GM19238 (cell line): ENCODE data around the gene TMEM270.
"Not testable (repeated sequence)": the region's sequence is repeated elsewhere in the genome, so short reads cannot be mapped to it uniquely, and the experiment has no call there.

Experiments
- DNase-seq: peaks from one replicate; pipeline ENCODE4 v3.0.0; 2011; ENCODE audit warnings: low spot score; ENCODE audit not compliant: insufficient read length

The TMEM270 gene

DNA sequence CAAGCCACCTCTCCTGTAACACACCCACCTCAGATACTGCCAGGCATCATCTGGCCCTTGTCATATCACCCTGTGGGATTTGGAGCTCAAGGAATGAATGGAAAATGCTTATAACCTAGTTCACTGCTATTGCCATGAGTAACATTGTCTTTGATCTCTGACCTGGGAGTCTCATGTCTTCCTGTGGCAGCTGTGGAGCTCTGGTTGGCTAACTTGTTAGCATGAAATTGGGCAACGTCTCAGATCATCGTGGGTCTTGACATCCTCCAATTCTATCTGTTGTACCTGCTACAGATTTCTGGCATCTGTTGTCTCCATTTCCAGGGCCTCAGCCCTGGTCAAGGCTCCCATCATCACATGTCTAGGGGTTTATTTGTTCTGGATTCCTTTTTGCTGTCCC, 2.2 kb upstream of the TMEM270 start:
- DNase-seq, result no peak

DNA sequence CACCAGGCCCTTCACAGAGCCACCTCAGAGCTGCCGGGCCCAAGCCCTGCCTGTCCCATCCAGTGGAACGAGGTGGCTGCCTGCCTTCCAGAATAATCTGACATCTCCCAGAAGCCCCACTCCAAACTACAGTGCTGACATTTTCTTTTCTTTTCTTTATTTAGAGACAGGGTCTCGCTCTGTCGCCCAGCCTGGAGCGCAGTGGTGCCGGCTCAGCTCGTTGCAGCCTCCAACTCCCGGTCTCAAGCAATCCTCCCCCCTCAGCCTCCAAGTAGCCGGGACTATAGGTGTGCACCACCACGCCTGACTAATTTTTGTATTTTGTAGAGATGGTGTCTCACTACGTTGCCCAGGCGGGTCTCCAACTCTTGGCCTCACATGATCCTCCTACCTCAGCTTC, 346 bp downstream of the TMEM270 start:
- no peak for DNase-seq

DNA sequence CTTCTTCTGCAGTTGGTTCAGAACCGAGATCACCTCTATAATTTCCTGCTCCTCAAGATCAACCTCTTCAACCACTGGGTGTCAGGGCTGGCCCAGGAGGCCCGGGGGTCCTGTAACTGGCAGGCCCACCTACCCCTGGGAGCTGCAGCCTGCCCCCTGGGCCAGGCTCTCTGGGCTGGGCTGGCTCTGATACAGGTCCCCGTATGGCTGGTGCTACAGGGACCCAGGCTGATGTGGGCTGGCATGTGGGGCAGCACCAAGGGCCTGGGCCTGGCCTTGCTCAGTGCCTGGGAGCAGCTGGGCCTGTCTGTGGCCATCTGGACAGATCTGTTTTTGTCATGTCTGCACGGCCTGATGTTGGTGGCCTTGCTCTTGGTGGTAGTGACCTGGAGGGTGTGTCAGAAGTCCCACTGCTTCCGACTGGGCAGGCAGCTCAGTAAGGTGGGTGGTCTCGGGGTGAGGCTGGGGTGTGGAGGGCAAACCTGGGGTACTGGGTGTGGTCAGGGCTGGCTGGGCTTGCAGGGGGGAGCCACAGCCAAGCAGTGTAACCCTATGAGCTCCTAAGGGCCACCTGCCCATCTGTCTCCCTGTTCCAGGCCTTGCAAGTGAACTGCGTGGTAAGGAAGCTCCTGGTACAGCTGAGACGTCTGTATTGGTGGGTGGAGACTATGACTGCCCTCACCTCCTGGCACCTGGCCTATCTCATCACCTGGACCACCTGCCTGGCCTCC, 4.2 kb downstream of the TMEM270 start:
- DNase-seq, result no peak

GRCh38 chr7:73865738-73866445, 4.9 kb downstream of the TMEM270 start:
- DNase-seq, result no peak

GRCh38 chr7:73866446-73866767, 5.4 kb downstream of the TMEM270 start:
- no peak for DNase-seq

DNA sequence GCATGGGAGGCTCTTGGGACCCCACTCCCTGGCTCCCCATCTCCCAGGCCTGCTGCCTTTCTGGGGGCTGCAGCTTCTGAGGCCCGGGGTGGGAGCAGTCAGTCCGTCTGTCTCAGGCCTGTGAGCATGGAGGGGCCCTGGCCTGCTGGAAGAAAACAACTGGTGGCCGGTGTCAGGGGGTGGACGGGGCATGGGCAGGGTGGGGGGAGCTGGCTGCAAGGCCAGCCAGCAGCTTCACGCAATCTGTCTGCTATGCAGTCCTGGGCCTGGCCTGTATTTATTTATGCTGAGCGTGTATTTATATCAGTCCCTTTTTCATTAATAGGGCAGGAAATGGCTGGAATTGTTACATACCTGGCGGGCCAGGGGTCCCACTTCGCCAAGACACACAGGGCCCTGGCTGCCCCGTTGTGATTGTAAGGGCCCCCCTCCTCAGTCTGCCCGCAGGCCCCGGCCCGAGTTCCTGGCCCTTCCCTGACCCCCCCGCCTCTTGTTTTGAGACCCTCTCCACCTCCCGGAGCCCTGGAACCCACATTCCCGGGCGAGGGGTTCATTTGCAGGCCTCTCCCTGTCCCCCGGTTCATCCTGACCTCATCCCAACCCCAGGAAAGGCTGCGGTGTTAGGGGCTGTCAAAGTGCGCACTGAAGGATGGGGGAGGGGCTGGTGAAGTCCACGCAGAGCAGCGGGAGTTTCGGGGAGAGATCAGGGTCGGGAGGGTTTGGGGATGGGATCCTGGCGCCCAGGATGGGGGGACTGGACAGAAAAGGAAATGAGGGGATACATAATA, 8.2 kb downstream of the TMEM270 start:
- no peak for DNase-seq

- no peak for DNase-seq
Measured at GRCh38 chr7:73870041-73870492, 9.1 kb downstream of the TMEM270 start.

DNA sequence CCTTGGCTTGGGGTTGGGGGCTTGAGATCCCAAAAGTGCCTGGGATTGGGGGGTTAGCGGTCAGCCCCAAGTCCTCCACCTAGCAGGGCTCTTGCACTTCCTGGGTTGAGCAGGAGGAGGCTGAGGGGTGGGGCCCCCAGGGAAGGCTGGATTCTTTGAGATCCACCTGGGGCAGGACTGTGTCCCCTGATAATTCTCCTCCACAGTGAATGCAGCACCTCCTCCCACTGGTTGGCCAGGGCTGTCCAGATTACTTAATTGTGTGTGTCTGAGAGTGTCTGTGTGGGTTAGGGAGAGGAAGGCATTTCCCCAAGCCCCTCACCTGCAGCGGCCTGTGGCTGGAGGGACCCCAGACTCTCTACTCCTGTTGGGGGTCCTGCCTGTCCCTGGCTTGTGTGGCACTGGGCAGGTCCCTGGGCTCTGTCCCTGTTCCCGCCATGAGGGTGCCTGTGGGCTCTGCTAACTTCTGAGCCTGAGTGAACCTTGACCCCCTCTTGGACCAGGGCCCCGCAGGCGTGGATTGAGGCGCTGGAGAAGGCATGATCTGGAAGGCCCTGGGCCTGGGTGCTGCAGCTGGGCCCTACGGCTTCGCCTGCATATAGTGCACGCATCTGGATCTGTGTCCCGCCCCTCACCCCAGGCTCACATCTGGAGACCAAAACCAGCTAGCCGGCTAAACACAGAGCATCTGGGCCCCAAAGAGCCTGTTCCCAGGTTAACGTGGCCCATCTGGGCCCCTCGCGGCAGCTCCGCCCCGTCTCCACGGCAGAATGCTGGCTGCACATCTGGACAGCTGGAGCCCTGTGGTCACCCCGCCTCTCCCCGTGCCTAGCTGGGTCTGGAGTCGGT, 10.4 kb downstream of the TMEM270 start:
- no peak for DNase-seq

DNA sequence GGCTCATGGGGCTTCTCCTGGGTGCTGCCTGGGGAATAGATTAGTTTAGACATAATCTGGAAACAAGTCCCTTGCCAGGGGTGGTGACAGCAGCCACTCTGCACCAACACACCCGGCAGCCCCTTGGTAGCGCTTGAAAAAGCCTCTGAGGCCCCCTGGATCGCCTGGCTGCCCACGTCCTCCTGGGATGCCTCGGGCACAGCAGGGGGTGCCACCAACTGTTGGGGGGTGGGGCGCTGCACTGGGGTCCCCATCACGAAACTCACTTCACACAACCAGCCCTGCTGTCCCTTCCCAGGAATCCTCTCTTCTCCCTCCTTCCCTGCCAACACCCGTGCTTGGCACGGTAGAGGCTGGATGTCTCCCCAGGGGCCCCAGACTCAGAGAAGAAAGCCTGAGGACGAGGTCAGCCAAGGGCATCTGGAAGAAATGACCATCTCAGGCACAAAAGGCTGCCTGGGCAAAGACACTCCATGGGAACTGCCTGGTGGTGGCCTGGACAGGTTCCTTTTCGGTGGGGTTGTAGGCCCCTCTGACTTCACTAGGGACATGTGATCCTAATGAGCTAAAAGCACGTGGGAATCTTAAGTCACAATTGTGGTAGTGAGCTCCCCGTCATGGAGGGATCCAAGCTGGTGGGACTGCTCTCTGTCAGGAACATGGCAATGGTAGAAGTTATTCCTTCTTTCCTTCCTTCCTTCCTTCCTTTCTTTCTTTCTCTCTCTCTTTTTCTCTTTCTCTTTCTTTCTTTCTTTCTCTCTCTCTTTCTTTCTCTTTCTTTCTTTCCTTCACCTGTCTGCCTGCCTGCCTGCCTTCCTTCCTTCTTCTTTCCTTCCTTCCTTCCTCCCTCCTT, 11.3 kb downstream of the TMEM270 start:
- DNase-seq, result no peak

- no peak for DNase-seq
Measured at GRCh38 chr7:73876361-73876760, 15.4 kb downstream of the TMEM270 start.

DNA sequence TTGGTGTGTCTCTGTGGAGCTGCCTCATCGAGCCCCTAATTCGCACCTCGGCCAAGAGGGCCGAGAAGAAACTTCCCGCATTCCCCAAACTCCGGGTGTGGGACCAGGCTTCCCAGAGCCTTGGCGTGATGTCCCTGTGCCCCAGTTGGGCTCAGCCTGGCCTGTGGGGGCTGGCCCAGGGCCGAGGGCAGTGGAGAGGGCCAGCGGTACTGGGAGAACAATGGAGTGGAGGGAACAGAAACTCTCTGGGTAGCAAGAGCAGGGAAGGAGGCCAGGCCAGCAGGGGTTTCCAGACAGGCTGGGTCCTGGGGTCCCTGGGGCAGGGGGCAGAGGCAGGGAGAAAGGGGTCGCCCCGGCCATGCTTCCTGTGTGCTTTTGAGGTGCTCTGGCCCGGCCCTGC, 16.0 kb downstream of the TMEM270 start:
- no peak for DNase-seq

GRCh38 chr7:73879977-73880681, 19.2 kb downstream of the TMEM270 start:
- DNase-seq, result no peak

- DNase-seq, result no peak
Measured at GRCh38 chr7:73880755-73881328, 19.9 kb downstream of the TMEM270 start.

- DNase-seq, result no peak
Measured at GRCh38 chr7:73881352-73882046, 20.5 kb downstream of the TMEM270 start.

GRCh38 chr7:73882047-73882402, 21.1 kb downstream of the TMEM270 start:
- no peak for DNase-seq

DNA sequence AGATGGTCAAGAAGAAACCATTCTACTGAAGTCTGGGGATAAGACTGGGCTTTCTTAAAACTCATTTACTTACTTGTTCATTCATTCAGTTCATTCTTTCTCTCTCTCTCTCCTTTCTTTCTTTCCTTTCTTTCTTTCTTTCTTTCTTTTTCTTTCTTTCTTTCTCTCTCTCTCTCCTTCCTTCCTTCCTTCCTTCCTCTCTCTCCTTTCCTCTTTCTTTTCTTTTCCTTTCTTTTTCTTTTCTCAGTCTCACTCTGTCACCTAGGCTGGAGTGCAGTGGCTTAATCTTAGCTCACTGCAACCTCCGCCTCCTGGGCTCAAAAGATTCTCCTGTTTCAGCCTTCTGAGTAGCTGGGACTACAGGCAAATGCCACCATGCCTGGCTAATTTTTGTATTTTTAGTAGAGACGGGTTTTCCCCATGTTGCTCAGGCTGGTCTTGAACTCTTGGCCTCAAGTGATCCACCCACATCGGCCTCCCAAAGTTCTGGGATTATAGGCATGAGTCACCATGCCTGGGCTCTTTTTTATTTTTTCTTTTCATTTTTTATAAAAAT, 24.0 kb downstream of the TMEM270 start:
- not testable (repeated sequence) for DNase-seq

- DNase-seq, result no peak
Measured at GRCh38 chr7:73885433-73885974, 24.5 kb downstream of the TMEM270 start.
